Activated naive CD4-positive, alpha-beta T cell treated with anti-CD3 and anti-CD28 coated beads, Interleukin-2, amount 50 U/mL, for 24 hours (primary cell): ENCODE data around the gene SNX6.
"Not testable (repeated sequence)": the region's sequence is repeated elsewhere in the genome, so short reads cannot be mapped to it uniquely, and the experiment has no call there.

Experiments used
- H3K27ac Mint-ChIP-seq: one replicate; pipeline ENCODE4 v1.8.0; 2021; ENCODE audit warnings: mild to moderate bottlenecking, mixed read lengths
- H3K27me3 Mint-ChIP-seq: one replicate; pipeline ENCODE4 v1.8.0; 2021; ENCODE audit warnings: mixed read lengths
- H3K36me3 Mint-ChIP-seq: one replicate; pipeline ENCODE4 v1.8.0; 2021; ENCODE audit warnings: mixed read lengths
- H3K4me1 Mint-ChIP-seq: one replicate; pipeline ENCODE4 v1.8.0; 2021; ENCODE audit warnings: mixed read lengths
- H3K4me3 Mint-ChIP-seq: one replicate; pipeline ENCODE4 v1.8.0; 2021; ENCODE audit warnings: mild to moderate bottlenecking, mixed read lengths
- H3K9me3 Mint-ChIP-seq: one replicate; pipeline ENCODE4 v1.8.0; 2021; ENCODE audit warnings: mixed read lengths

The SNX6 gene

DNA sequence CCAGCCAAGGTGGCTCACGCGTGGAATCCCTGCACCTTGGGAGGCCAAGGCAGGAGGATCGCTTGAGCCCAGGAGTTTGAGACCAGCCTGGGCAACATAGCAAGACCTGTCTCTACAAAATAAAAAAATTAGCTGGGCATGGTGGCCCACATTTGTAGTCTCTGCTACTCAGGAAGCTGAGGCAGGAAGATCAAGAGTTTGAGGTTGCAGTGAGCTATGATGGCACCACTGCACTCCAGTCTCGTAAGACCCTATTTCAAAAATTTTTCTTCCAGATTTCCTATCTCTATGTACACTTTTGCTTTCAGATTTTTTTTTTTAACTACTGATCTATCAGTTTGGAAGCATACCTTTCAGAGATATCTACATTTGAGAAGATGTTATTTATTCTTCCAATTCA lies 15.3 kb downstream of the SNX6 start:
- Mint-ChIP-seq H3K9me3 (no peaks in the 10 kb centered on the region), H3K27me3 (no peaks in the 10 kb centered on the region), H3K4me3 (no peak overlapping the region), H3K36me3 (peaks cover 10% of the 10 kb centered on the region), H3K27ac (peak overlapping the region; percentile 87), H3K4me1 (peaks cover 22% of the 10 kb centered on the region)

DNA sequence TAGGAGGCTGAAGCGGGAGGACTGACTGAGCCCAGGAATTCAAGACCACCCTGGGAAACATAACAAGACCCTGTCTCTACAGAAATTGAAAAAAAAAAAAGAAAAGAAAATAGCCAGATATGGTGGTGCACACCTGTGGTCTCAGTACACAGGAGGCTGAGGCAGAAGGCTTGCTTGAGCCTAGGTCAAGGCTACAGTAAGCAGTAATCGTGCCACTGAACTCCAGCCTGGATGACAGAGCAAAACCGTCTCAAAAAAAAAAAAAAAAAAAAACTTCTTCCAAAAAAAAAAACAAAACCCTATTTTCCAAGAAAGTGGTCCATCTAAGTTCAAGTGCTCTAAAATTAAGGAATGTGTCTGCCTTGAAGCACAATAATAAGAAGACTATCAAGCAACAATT lies 19.8 kb downstream of the SNX6 start:
- no peak overlapping the region for H3K4me3 Mint-ChIP-seq
- H3K27me3 Mint-ChIP-seq, result no peaks in the 10 kb centered on the region
- no peak overlapping the region for H3K27ac Mint-ChIP-seq
- H3K4me1 Mint-ChIP-seq, result peaks cover 16% of the 10 kb centered on the region
- peaks cover 13% of the 10 kb centered on the region for H3K36me3 Mint-ChIP-seq
- H3K9me3 Mint-ChIP-seq, result no peaks in the 10 kb centered on the region

DNA sequence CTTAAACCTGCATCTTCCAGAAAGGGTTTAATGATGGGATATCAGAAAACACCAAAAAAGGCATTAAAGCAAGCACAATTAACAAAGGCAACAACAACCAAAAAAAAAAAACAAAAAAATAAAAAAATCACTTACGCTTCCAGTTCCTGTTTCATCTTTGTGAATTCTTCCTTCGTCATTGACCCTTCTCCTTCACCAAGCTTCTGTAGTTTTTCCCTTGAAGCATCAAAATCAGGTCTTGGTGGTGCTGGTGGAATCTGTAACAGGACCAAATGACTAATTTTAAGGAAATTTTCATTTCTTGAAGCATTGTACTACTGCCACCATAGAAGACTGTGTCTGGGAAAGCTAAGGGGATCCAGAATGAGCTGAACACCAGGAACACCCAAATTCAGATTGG lies 24.5 kb downstream of the SNX6 start:
- H3K27ac Mint-ChIP-seq, result no peak overlapping the region
- no peak overlapping the region for H3K4me3 Mint-ChIP-seq
- H3K9me3 Mint-ChIP-seq, result no peaks in the 10 kb centered on the region
- H3K4me1 Mint-ChIP-seq, result peaks cover 14% of the 10 kb centered on the region
- H3K36me3 Mint-ChIP-seq, result peaks cover 13% of the 10 kb centered on the region
- H3K27me3 Mint-ChIP-seq, result no peaks in the 10 kb centered on the region

DNA sequence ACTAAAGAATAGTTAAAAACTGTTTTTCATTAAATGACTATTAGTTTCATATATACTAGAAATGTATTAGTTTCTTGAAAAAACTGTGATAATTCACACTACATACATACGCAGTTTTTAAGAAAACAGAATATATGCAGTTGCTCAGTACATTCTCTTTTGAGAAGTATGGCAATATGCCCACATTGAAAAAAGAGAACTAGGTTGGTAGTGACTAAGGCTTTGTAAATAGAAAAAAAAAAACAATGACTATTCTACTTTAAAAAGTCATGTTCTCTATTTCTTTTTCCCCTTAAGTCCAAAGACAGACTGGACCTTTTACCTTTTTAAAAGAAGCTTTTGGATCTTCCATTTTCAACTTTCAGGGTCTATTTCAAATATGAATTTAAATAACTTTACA lies 25.0 kb downstream of the SNX6 start:
- Mint-ChIP-seq H3K27ac (no peak overlapping the region), H3K36me3 (peaks cover 13% of the 10 kb centered on the region), H3K4me3 (no peak overlapping the region), H3K4me1 (peaks cover 14% of the 10 kb centered on the region), H3K9me3 (no peaks in the 10 kb centered on the region), H3K27me3 (no peaks in the 10 kb centered on the region)

DNA sequence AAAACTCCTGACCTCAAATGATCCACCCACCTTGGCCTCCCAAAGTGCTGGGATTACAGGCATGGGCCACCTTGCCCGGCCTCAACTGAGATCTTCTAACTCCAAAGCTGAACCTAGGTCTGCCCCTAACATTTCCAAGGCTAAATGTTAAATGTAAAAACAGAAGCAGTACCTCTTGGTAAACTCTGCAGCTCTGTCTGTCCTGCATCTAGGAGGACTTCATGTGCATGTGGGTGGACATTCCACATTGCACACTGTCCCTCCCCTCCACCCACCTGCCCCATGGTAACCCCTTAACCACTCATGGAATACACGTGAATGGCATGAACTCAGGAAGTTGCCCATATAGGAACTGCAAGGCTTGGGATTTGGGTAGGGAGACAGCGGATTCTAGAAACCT lies 33.1 kb downstream of the SNX6 start:
- H3K4me3 Mint-ChIP-seq, result no peak overlapping the region
- H3K4me1 Mint-ChIP-seq, result peaks cover 4% of the 10 kb centered on the region
- H3K27me3 Mint-ChIP-seq, result no peaks in the 10 kb centered on the region
- H3K36me3 Mint-ChIP-seq, result peaks cover 10% of the 10 kb centered on the region
- no peak overlapping the region for H3K27ac Mint-ChIP-seq
- H3K9me3 Mint-ChIP-seq, result no peaks in the 10 kb centered on the region

DNA sequence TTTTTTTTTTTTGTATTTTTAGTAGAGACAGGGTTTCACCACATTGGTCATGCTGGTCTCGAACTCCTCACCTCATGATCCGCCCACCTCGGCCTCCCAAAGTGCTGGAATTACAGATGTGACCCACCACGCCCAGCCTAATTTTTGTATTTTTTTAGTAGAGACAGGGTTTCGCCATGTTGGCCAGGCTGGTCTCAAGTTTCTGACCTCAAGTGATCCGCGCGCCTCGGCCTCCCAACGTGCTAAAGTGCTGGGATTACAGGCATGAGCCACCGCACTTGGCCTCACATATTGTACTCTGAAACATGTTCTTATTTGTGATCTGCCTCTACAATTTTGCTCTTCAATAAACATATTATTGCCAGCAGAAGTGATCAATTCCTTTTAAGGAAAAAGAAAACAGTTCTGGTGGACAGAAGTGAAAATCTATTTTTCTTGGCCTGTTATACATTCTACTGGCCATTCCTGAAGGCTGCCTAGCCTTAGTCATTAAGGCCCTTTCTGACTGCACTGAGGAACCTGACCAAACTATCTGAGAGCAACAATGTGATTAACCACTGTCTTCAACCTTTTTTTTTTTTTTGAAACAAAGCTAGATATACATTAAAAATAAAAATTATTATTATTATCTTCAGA lies 36.1 kb downstream of the SNX6 start:
- Mint-ChIP-seq H3K4me3 (no peak overlapping the region), H3K36me3 (peaks cover 9% of the 10 kb centered on the region), H3K27ac (no peak overlapping the region)

DNA sequence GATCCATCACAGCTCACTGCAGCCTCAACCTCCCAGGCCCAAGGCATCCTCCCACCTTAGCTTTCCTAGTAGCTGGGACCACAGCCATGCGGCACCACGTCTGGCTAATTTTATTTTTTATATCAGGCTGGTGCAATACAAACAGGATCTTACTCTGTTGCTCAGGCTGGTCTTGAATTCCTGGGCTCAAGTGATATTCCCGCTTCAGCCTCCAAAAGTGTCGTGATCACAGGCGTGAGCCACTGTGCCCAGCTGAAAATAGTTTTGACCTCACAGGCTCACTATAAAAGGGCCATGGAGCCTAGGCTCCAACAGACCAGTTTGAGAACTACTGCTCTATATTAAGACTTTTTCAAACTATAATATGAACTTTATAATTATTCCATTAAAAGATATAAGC lies 37.3 kb downstream of the SNX6 start:
- H3K27me3 Mint-ChIP-seq, result no peaks in the 10 kb centered on the region
- H3K36me3 Mint-ChIP-seq, result peaks cover 8% of the 10 kb centered on the region
- no peak overlapping the region for H3K27ac Mint-ChIP-seq

More for the DNA sequence above, 36.1 kb downstream of the SNX6 start:
- no peaks in the 10 kb centered on the region for H3K9me3 Mint-ChIP-seq
- no peaks in the 10 kb centered on the region for H3K4me1 Mint-ChIP-seq
- H3K27me3 Mint-ChIP-seq, result no peaks in the 10 kb centered on the region

DNA sequence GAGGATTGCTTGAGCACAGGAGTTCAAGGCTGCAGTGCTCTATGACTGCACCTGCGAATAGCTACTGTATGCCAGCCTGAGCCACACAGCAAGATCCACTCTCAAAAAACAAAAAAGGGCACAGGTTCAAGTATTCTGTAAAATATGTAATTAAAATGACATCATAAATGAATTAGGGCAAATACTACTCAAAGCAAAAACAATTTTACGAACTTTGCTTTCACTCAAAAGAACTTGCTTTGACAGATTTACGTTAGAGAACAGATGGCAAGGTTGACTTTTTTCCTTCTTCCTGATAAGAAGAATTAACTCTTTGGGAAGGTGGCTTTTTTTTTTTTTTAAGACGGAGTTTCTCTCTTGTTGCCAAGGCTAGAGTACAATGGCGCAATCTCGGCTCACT lies 46.4 kb downstream of the SNX6 start:
- Mint-ChIP-seq H3K27ac (no peak overlapping the region), H3K27me3 (no peaks in the 10 kb centered on the region), H3K4me3 (no peak overlapping the region), H3K4me1 (peaks cover 3% of the 10 kb centered on the region), H3K36me3 (peaks cover 9% of the 10 kb centered on the region), H3K9me3 (no peaks in the 10 kb centered on the region)

More for the DNA sequence above, 37.3 kb downstream of the SNX6 start:
- Mint-ChIP-seq H3K4me3 (no peak overlapping the region), H3K4me1 (no peaks in the 10 kb centered on the region), H3K9me3 (no peaks in the 10 kb centered on the region)

DNA sequence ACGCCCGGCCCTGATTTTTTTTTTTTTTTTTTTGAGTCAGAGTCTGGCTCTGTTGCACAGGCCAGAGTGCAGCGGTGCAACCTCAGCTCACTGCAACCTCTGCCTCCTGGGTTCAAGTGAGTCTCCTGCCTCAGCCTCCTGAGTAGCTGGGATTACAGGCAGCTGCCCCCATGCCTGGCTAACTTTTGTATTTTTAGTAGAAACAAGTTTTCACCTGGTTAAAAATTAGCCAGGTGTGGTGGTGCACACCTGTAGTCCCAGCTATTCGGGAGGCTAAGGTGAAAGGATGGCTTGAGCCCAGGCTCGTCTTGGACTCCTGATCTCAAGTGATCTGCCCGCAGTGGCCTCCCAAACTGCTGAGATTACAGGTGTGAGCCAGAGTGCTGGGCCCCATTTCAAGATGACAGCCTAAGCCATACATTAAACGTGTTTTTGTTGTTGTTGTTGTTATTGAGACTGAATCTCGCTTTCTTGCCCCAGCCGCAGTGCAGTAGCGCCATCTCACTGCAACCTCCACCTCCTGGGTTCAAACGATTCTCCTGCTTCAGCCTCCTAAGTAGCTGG lies 47.7 kb downstream of the SNX6 start:
- H3K27ac Mint-ChIP-seq, result no peak overlapping the region
- H3K36me3 Mint-ChIP-seq, result peaks cover 11% of the 10 kb centered on the region
- H3K27me3 Mint-ChIP-seq, result no peaks in the 10 kb centered on the region

DNA sequence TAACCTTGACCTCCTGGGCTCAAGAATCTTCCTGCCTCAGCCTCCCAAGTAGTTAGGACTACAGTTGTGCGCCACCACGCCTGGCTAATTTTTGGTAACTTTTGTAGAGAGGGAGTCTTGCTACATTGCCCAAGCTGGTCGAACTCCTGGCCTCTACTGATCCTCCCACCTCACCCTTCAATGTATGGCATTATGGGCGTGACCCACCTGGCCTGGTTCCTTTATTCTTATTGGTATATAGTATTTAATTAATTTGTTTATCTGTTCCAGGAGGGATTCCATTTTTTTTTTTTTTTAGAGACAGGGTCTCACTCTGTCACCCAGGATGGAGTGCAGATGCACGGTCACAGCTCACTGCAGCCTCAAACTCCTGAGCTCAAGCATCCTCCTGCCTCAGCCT lies 49.6 kb downstream of the SNX6 start:
- Mint-ChIP-seq H3K27me3 (no peaks in the 10 kb centered on the region), H3K9me3 (no peaks in the 10 kb centered on the region), H3K27ac (no peak overlapping the region), H3K4me3 (no peak overlapping the region), H3K4me1 (peaks cover 3% of the 10 kb centered on the region), H3K36me3 (peaks cover 11% of the 10 kb centered on the region)

More for the DNA sequence above, 47.7 kb downstream of the SNX6 start:
- H3K4me3 Mint-ChIP-seq, result no peak overlapping the region
- H3K4me1 Mint-ChIP-seq, result peaks cover 3% of the 10 kb centered on the region
- no peaks in the 10 kb centered on the region for H3K9me3 Mint-ChIP-seq

DNA sequence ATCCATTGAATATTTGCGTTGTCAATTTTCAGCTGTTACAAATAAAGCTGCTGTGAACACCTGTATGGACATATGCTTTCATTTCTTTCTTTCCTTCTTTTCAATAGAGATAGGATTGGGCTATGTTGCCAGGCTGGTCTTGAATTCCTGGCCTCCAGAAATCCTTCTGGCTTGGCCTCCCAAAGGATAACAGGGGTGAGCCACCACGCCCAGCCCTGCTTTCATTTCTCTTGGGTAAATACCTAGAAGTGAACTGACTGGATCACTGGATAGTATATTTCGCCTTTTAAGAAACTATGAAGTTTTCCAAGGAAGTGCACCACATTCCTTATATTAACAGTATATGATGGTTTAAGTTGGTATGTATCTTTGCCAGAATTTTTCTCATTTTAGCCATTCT lies 58.2 kb downstream of the SNX6 start:
- Mint-ChIP-seq H3K27me3 (no peaks in the 10 kb centered on the region), H3K27ac (no peak overlapping the region), H3K4me1 (no peaks in the 10 kb centered on the region), H3K9me3 (no peaks in the 10 kb centered on the region), H3K4me3 (no peak overlapping the region), H3K36me3 (peaks cover 2% of the 10 kb centered on the region)

DNA sequence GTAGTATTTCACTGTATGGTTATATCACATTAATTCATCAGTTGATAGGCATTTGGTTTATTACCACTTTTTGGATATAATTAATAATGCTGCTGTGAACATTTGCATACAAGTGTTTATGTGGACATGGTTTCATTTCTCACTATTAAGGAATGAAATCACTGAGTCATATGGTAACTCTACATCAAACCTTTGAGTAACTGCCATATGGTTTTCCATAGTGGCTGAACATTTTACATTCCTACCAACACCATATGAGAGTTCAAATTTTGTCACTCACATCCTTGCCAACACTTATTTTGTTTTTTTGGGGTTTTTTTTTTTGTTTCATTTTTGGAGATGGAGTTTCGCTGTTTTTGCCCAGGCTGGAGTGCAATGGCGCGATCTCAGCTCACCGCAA lies 60.2 kb downstream of the SNX6 start:
- Mint-ChIP-seq H3K27ac (no peak overlapping the region), H3K9me3 (no peaks in the 10 kb centered on the region), H3K4me1 (no peaks in the 10 kb centered on the region), H3K36me3 (peaks cover 3% of the 10 kb centered on the region), H3K27me3 (no peaks in the 10 kb centered on the region), H3K4me3 (no peak overlapping the region)

DNA sequence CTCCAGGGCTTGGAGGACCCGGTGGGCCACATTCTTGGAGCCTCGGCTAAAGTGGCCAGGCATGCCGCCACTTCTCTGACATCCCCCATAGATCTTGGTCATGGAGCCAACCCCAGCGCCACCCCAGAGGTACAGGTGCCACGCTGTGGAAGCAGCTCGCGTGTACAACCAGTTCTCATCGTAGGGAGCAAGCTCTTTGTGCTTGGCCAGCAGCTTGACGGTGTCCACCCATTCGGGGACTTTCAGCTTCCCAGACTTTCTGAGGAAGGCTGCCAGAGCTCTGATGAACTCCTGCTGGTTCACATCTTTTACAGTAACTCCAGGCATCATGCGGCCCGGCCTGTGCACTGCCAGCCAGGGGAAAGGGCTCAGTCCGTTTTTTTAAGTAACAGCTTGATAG lies 61.1 kb downstream of the SNX6 start:
- Mint-ChIP-seq H3K36me3 (peaks cover 3% of the 10 kb centered on the region), H3K4me3 (no peak overlapping the region), H3K27me3 (no peaks in the 10 kb centered on the region), H3K4me1 (no peaks in the 10 kb centered on the region), H3K9me3 (no peaks in the 10 kb centered on the region), H3K27ac (no peak overlapping the region)

DNA sequence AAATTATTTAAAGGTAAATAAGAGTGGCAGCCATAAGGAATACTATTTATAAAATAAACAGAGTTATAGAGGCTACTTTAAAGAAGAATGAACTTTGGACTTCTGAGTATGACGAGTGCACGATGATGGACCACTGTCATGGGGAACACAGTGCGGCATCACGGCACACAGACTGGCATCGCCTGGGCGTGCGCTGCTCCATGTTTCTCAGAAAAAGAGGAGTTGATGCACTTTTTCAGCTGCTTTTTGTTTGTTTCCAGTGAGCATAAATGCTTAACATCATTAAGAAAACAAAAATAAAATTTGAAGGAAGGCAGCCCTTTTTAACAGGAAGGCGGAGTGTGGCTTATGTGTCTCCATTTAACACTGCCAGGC lies 67.2 kb downstream of the SNX6 start:
- peaks cover 1% of the 10 kb centered on the region for H3K36me3 Mint-ChIP-seq
- H3K27me3 Mint-ChIP-seq, result no peaks in the 10 kb centered on the region
- H3K27ac Mint-ChIP-seq, result no peak overlapping the region
- H3K9me3 Mint-ChIP-seq, result no peaks in the 10 kb centered on the region
- H3K4me1 Mint-ChIP-seq, result no peaks in the 10 kb centered on the region
- H3K4me3 Mint-ChIP-seq, result no peak overlapping the region

DNA sequence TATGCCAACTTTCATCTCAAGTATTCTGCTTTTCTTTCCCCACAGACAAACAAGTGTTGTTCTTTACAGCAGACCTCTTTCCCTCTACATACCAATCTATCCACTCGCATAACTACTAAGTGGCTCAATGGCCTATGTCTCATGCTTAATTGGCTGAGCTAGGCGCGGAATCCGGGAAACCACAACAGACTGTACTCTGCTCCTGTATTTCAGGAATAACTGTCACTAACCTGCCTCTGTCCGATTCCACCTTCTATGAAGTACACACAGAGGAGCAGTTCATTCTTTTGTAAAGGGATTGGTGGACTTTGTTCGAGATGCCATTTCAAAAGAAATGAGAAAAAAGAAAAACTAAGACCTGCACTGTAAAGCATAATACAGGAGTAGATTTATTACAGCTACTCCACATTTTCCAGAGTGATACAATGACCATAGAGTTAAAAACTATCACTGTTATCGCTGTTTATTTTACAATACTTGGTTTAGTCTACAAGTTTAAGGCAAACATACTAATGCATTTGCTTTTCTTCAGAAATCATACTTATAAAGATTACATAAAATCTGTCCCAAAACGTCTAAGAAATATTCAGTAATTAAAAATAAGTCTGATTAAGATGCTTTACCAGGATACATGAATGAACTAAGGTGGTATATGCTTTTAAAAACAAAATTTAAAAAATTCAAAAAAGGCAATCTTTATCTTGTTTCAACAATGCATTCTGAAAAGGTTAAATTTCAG lies 67.7 kb downstream of the SNX6 start:
- not testable (repeated sequence) for H3K27me3 Mint-ChIP-seq, H3K4me1 Mint-ChIP-seq, H3K9me3 Mint-ChIP-seq, H3K36me3 Mint-ChIP-seq, H3K27ac Mint-ChIP-seq, H3K4me3 Mint-ChIP-seq

DNA sequence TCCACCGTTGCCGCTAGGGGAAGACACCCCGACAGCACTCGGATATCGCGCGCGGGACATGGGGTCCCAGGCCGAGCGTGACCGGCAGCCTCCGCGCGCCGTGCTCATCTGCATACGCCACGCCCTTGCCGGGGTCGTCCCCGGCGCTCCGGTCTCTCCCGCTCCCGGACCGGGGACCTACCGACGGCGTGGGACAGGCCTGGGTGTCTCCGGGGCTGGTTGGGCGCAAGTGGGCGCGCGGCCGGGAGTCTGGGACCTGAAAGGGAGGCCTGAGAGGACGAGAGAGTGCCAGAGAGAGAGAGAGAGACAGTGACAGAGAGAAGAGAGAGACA lies 73.5 kb downstream of the SNX6 start:
- not testable (repeated sequence) for H3K4me3 Mint-ChIP-seq, H3K27ac Mint-ChIP-seq, H3K9me3 Mint-ChIP-seq, H3K36me3 Mint-ChIP-seq, H3K27me3 Mint-ChIP-seq
- H3K4me1 Mint-ChIP-seq, result peaks cover 16% of the 10 kb centered on the region
